ENCODE measurements around the gene RXRA. TPM values are rescaled to one million over a fixed set of nuclear protein-coding genes. Genes with fewer than 3 reads are reported as not detected.

RXRA gene
- total and polyA plus RNA-seq, 2 donors (not counting 3 experiments of a cell fraction or from before 2014, with no cell fraction given) = 15.4 to 37.4 TPM

GRCh38 chr9:134410835-134411217, 84.6 kb downstream of the RXRA start:
- TF ChIP-seq GATA2 (IDR thresholded peaks at IDR 0.05; ENCODE audit: insufficient read depth, insufficient read length, low read depth, low read length) (no peak), CTCF (IDR thresholded peaks at IDR 0.05; ENCODE audit: extremely low read depth in 1 of 2, insufficient read depth in 1 of 2, low read depth in 1 of 2, low read length in 2 of 2) (no peak), EZH2 (IDR thresholded peaks at IDR 0.05; ENCODE audit: borderline replicate concordance, low read depth, low read length, severe bottlenecking) (no peak), JUN (IDR thresholded peaks at IDR 0.05; ENCODE audit: borderline replicate concordance, insufficient read depth, insufficient read length, low read depth) (no peak), FOS (IDR thresholded peaks at IDR 0.05; ENCODE audit: borderline replicate concordance, insufficient read depth, low read length) (no peak), POLR2AphosphoS5 (IDR thresholded peaks at IDR 0.05; ENCODE audit: insufficient read depth, low read depth, low read length) (no peak)
- TF ChIP-seq, protein P1, sequence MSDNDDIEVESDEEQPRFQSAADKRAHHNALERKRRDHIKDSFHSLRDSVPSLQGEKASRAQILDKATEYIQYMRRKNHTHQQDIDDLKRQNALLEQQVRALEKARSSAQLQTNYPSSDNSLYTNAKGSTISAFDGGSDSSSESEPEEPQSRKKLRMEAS (IDR thresholded peaks at IDR 0.05; ENCODE audit: insufficient read depth, insufficient read length) = no peak
- no peak for DNase-seq (ENCODE audit: low read depth, low spot score)
- FAIRE-seq = no peak
- Histone ChIP-seq H3K79me2 (ENCODE audit: control insufficient read depth, insufficient read depth, low read length) (peaks cover 3% of the 10 kb centered on the region), H3K4me3 (replicated peaks in 1 of 3; ENCODE audit: insufficient read depth in 1 of 3, low read depth in 1 of 3, low read length in 3 of 3) (no peak overlapping the region), H2AFZ (ENCODE audit: low read depth, low read length) (no peak overlapping the region), H3K4me2 (ENCODE audit: insufficient read depth, low read length) (no peak overlapping the region), H3K27me3 (ENCODE audit: control insufficient read depth in 2 of 2, insufficient read depth in 2 of 2, low read length in 2 of 2) (no peaks in the 10 kb centered on the region), H3K9me1 (replicated peaks; ENCODE audit: control insufficient read depth, extremely low read depth, insufficient read depth, low read length) (no peaks in the 10 kb centered on the region), H3K9ac (replicated peaks; ENCODE audit: extremely low read depth, insufficient read depth, low read length) (no peak overlapping the region), H4K20me1 (replicated peaks; ENCODE audit: control insufficient read depth, extremely low read depth, insufficient read depth, low read length) (no peaks in the 10 kb centered on the region), H3K9me3 (replicated peaks; ENCODE audit: control insufficient read depth, insufficient read depth, low read length) (no peaks in the 10 kb centered on the region), H3K36me3 (ENCODE audit: control insufficient read depth in 2 of 2, extremely low read depth in 1 of 2, insufficient read depth in 2 of 2, low read length in 2 of 2) (no peaks in the 10 kb centered on the region), H3K27ac (ENCODE audit: insufficient read depth, low read depth, low read length) (no peak overlapping the region), H3K4me1 (ENCODE audit: control insufficient read depth, extremely low read depth, insufficient read depth, low read length) (peaks cover 49% of the 10 kb centered on the region)
- ChIA-PET POLR2A (no interaction called here), CTCF (interaction anchor here (0.7 to 1.6 kb wide), 2 partner anchors 11 to 32 kb away, joined by 4 to 5 read pairs; no protein-coding TSS in a partner anchor)
- dilution Hi-C loops (cut with MboI; ENCODE audit: extremely low pct_ligation_motif_present, low sequenced_read_pairs) = no loop called here
- no TSS peak for BruUV-seq (replicated peaks)
- intact Hi-C loops (cut with micrococcal nuclease) = loop anchor here (5.0 kb wide), 1 partner anchor 34 kb away; no protein-coding TSS in a partner anchor

All from endothelial cell of umbilical vein (primary cell).